ENCODE results near the gene SERPINA5. TPM values are rescaled to one million over a fixed set of nuclear protein-coding genes. Genes with fewer than 3 reads are reported as not detected.

Gene SERPINA5
- total RNA-seq, 1 experiment from 2014 or later: not detected

DNA sequence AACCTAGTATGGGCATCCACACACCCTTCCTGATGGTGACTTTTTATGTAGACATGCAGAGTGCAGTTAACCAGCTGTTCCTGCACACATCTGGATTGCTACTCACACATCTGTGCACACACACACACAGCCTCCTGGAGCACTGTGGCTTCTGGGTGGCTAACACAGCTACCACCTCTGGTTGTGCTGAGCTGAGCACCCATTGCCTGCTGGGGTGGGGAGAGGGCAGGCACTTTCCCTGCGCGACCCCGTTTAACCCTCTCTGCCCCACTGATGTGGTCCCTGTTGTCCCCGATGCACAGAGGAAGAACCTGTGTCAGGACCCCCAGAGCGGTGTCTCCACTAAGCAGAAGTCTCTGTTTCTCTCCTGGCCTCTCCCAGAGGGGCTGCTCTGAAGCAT is 16.6 kb downstream of the SERPINA5 start:
- DNase-seq: no peak
- intact Hi-C loops (cut with micrococcal nuclease; ENCODE audit: unreplicated experiment): no loop called here
- BruUV-seq (replicated peaks): no TSS peak
- H3K4me3 ChIP-seq: no peak overlapping the region
- no peaks in the 10 kb centered on the region for H3F3A ChIP-seq (ENCODE audit: insufficient read depth, low read depth)
- no peaks in the 10 kb centered on the region; the same call in 1 of the 2 replicates for H3K4me1 ChIP-seq (replicated peaks; ENCODE audit: insufficient read depth)
- H3K27ac ChIP-seq: no peak overlapping the region
- H3K4me2 ChIP-seq: no peak overlapping the region
- no peaks in the 10 kb centered on the region for H3K27me3 ChIP-seq (ENCODE audit: insufficient read depth, low read depth)
- H4K20me1 ChIP-seq (ENCODE audit: insufficient read depth): no peaks in the 10 kb centered on the region
- H3K9me2 ChIP-seq (ENCODE audit: insufficient read depth): no peaks in the 10 kb centered on the region
- H3K79me2 ChIP-seq (ENCODE audit: low read depth): no peaks in the 10 kb centered on the region
- H3K9me3 ChIP-seq (ENCODE audit: insufficient read depth, low read depth): no peaks in the 10 kb centered on the region
- ChIA-PET CTCF (no interaction called here), POLR2A (ENCODE audit: unreplicated experiment) (no interaction called here)
- TF ChIP-seq, protein P1, sequence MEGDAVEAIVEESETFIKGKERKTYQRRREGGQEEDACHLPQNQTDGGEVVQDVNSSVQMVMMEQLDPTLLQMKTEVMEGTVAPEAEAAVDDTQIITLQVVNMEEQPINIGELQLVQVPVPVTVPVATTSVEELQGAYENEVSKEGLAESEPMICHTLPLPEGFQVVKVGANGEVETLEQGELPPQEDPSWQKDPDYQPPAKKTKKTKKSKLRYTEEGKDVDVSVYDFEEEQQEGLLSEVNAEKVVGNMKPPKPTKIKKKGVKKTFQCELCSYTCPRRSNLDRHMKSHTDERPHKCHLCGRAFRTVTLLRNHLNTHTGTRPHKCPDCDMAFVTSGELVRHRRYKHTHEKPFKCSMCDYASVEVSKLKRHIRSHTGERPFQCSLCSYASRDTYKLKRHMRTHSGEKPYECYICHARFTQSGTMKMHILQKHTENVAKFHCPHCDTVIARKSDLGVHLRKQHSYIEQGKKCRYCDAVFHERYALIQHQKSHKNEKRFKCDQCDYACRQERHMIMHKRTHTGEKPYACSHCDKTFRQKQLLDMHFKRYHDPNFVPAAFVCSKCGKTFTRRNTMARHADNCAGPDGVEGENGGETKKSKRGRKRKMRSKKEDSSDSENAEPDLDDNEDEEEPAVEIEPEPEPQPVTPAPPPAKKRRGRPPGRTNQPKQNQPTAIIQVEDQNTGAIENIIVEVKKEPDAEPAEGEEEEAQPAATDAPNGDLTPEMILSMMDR (conservative IDR thresholded peaks at IDR 0.05): no peak
- TF ChIP-seq EZH2 (IDR thresholded peaks at IDR 0.05; ENCODE audit: low read depth): no peak
- H2AFZ ChIP-seq: no peak overlapping the region
- H3K36me3 ChIP-seq (ENCODE audit: low read depth): no peaks in the 10 kb centered on the region

DNA sequence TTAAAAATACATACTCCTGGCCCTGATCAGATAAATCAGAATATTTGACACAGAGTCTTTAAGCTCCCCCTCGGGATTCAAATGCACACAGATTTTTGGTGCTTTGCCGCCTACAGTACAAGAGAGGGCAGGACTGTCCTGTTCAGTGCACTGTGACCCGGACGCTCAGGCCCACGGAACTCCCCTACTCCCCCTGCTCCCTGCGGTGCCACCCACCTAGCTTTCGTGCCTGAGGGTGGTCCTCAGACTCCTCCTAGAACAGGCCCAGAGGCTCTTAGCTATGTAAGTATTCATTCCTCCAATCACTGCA is 17.2 kb downstream of the SERPINA5 start:
- ChIA-PET CTCF (no interaction called here), POLR2A (ENCODE audit: unreplicated experiment) (no interaction called here)
- peak overlapping the region; percentile 60 for H3K27ac ChIP-seq
- H3K27me3 ChIP-seq (ENCODE audit: insufficient read depth, low read depth): no peaks in the 10 kb centered on the region
- no peaks in the 10 kb centered on the region for H3K79me2 ChIP-seq (ENCODE audit: low read depth)
- no peak overlapping the region for H2AFZ ChIP-seq
- H3K9me2 ChIP-seq (ENCODE audit: insufficient read depth): no peaks in the 10 kb centered on the region
- DNase-seq: no peak
- H3K4me2 ChIP-seq: no peak overlapping the region
- TF ChIP-seq, protein P1 (conservative IDR thresholded peaks at IDR 0.05): no peak
- no peak for TF ChIP-seq EZH2 (IDR thresholded peaks at IDR 0.05; ENCODE audit: low read depth)
- intact Hi-C loops (cut with micrococcal nuclease; ENCODE audit: unreplicated experiment): no loop called here
- no TSS peak for BruUV-seq (replicated peaks)
- H4K20me1 ChIP-seq (ENCODE audit: insufficient read depth): no peaks in the 10 kb centered on the region
- no peaks in the 10 kb centered on the region for H3K9me3 ChIP-seq (ENCODE audit: insufficient read depth, low read depth)
- no peaks in the 10 kb centered on the region; the same call in 1 of the 2 replicates for H3K4me1 ChIP-seq (replicated peaks; ENCODE audit: insufficient read depth)
- H3K4me3 ChIP-seq: no peak overlapping the region
- H3K36me3 ChIP-seq (ENCODE audit: low read depth): no peaks in the 10 kb centered on the region
- H3F3A ChIP-seq (ENCODE audit: insufficient read depth, low read depth): no peaks in the 10 kb centered on the region

DNA sequence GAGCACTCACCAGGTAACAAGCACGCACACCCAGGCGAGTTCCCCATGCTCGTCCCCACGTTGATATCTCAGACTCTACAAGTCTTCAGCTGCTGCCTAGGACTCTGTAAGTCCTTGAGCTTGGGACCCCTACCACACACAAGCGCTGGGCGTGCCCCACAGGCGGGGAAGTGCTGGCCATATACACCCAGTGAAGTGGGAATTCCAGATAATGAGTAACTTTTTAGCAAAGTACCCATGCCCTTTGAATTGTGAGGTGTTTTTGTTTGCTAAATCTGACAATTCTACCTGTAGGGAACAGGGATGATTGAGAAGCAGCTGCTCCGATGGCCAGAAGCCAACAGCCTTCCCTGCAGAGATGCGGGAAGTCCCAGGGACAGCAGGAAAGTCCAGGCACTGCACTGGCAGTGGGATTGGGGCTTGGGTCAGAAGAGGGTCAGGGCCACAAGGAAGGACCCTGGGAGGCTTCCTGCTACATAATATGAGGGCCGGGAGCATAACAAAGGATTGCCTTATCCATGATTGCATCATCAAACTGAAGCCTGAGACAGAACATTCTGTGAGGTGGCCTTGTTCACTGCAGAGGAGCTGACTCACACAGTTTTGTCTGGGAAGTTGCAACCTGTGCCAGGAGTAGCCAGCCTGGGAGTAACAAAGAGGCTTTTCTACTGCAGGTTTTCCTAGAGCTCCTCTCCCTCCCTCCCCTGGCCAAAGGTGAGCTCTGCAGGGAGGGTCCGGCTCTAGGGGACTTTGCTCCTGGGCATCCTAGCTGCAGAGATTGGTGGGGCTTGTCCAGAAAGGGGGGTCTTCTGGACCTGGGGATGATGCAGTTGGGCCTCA is 17.8 kb downstream of the SERPINA5 start:
- no peaks in the 10 kb centered on the region for H3K9me2 ChIP-seq (ENCODE audit: insufficient read depth)
- TF ChIP-seq, protein P1 (conservative IDR thresholded peaks at IDR 0.05): no peak
- no peaks in the 10 kb centered on the region; the same call in 1 of the 2 replicates for H3K4me1 ChIP-seq (replicated peaks; ENCODE audit: insufficient read depth)
- no peak overlapping the region for H3K4me3 ChIP-seq
- BruUV-seq (replicated peaks): no TSS peak
- H3K27ac ChIP-seq: peak overlapping the region; percentile 69
- H3K27me3 ChIP-seq (ENCODE audit: insufficient read depth, low read depth): no peaks in the 10 kb centered on the region
- H3K4me2 ChIP-seq: peak overlapping the region; percentile 36; the same call in 1 of the 2 replicates
- H4K20me1 ChIP-seq (ENCODE audit: insufficient read depth): no peaks in the 10 kb centered on the region
- POLR2A ChIA-PET (ENCODE audit: unreplicated experiment): no interaction called here
- H3K9me3 ChIP-seq (ENCODE audit: insufficient read depth, low read depth): no peaks in the 10 kb centered on the region
- peak; percentile 20 to 74 for DNase-seq
- no peak overlapping the region for H2AFZ ChIP-seq
- no peaks in the 10 kb centered on the region for H3K36me3 ChIP-seq (ENCODE audit: low read depth)
- intact Hi-C loops (cut with micrococcal nuclease; ENCODE audit: unreplicated experiment): no loop called here
- H3K79me2 ChIP-seq (ENCODE audit: low read depth): no peaks in the 10 kb centered on the region
- H3F3A ChIP-seq (ENCODE audit: insufficient read depth, low read depth): no peaks in the 10 kb centered on the region
- CTCF ChIA-PET: interaction anchor here (0.6 kb wide), 1 partner anchor 12 kb away, joined by 4 read pairs; no protein-coding TSS in a partner anchor

All from PC-9 (cell line).